GM23338 (cell line): ENCODE data around the gene A3GALT2. TPM values are rescaled to one million over a fixed set of nuclear protein-coding genes. Genes with fewer than 3 reads are reported as not detected.

Source experiments
- ATAC-seq: fragments of 200-7000 bp; cut with Tn5 transposase; 3 replicates; pipeline ENCODE4 v1.9.1; 2020
- DNase-seq: peaks from one replicate; pipeline ENCODE4 v3.0.0-alpha.2; 2015; ENCODE audit warnings: low spot score
- H2AFZ ChIP-seq: fragments of 200-600 bp; sonication (generic); 2 replicates; pipeline ENCODE4 v1.8.0; 2016; ENCODE audit warnings: antibody characterized with exemption, mild to moderate bottlenecking, moderate library complexity
- H3F3A ChIP-seq: fragments of 200-600 bp; sonication (generic); replicated peaks from 2 replicates; pipeline ENCODE4 v1.8.0; 2017; ENCODE audit warnings: antibody characterized with exemption, mixed run types, low read depth
- H3K27ac ChIP-seq: fragments of 200-600 bp; sonication (generic); 2 replicates; pipeline ENCODE4 v1.6.1; 2016; ENCODE audit warnings: low read depth
- H3K27me3 ChIP-seq: fragments of 200-600 bp; sonication (generic); 2 replicates; pipeline ENCODE4 v1.8.0; 2016; ENCODE audit warnings: mild to moderate bottlenecking, mixed run types, moderate library complexity; ENCODE audit not compliant: insufficient read depth
- H3K36me3 ChIP-seq: fragments of 200-600 bp; sonication (generic); 2 replicates; pipeline ENCODE4 v1.8.0; 2016; ENCODE audit warnings: mild to moderate bottlenecking; ENCODE audit not compliant: insufficient read depth
- H3K4me1 ChIP-seq: fragments of 200-600 bp; sonication (generic); 2 replicates; pipeline ENCODE4 v1.8.0; 2016; ENCODE audit warnings: mild to moderate bottlenecking, moderate library complexity; ENCODE audit not compliant: insufficient read depth
- H3K4me2 ChIP-seq: fragments of 200-600 bp; sonication (generic); 2 replicates; pipeline ENCODE4 v1.7.1; 2017; ENCODE audit warnings: mixed run types
- H3K4me3 ChIP-seq: fragments of 200-600 bp; sonication (generic); 2 replicates; pipeline ENCODE4 v1.6.1; 2016; ENCODE audit warnings: mixed run types
- H3K79me2 ChIP-seq: fragments of 200-600 bp; sonication (generic); replicated peaks from 2 replicates; pipeline ENCODE4 v1.8.0; 2017; ENCODE audit warnings: mild to moderate bottlenecking; ENCODE audit not compliant: insufficient read depth
- H3K9me2 ChIP-seq: fragments of 200-600 bp; sonication (generic); 2 replicates; pipeline ENCODE4 v1.8.0; 2017; ENCODE audit not compliant: insufficient read depth
- H4K20me1 ChIP-seq: fragments of 200-600 bp; sonication (generic); replicated peaks from 2 replicates; pipeline ENCODE4 v1.8.0; 2017; ENCODE audit warnings: mild to moderate bottlenecking; ENCODE audit not compliant: insufficient read depth
- H3K27ac Mint-ChIP-seq: 2 replicates; pipeline ENCODE4 v1.8.0; 2020; ENCODE audit warnings: inconsistent platforms, mild to moderate bottlenecking, moderate library complexity, mixed read lengths
- H3K27me3 Mint-ChIP-seq: 3 replicates; pipeline ENCODE4 v1.8.0; 2022; ENCODE audit warnings: low read depth, mild to moderate bottlenecking, moderate library complexity, mixed read lengths, inconsistent platforms; ENCODE audit not compliant: insufficient read depth, poor library complexity
- H3K36me3 Mint-ChIP-seq: 3 replicates; pipeline ENCODE4 v1.8.0; 2021; ENCODE audit warnings: low read depth, mild to moderate bottlenecking, inconsistent platforms, moderate library complexity, mixed read lengths
- H3K4me1 Mint-ChIP-seq: 3 replicates; pipeline ENCODE4 v1.8.0; 2020; ENCODE audit warnings: mild to moderate bottlenecking, inconsistent platforms, mixed read lengths
- H3K4me3 Mint-ChIP-seq: 3 replicates; pipeline ENCODE4 v1.8.0; 2021; ENCODE audit warnings: moderate library complexity, mild to moderate bottlenecking, inconsistent platforms, mixed read lengths
- H3K9me3 Mint-ChIP-seq: 3 replicates; pipeline ENCODE4 v1.8.0; 2020; ENCODE audit warnings: moderate library complexity, mild to moderate bottlenecking, inconsistent platforms, mixed read lengths
- CREB1 ChIP-seq: fragments of 250-450 bp; sonication (Bioruptor Pico); IDR thresholded peaks from 2 replicates; pipeline ENCODE4 v1.5.0; 2020; ENCODE audit warnings: low read depth, mild to moderate bottlenecking, moderate library complexity
- CTCF ChIP-seq, 2 experiments: fragments of 200-600 bp in 1 of 2; sonication (generic) in 1 of 2; conservative IDR thresholded peaks; 2 replicates each; pipeline versions ENCODE4 v1.5.1 to v1.6.1; 2016 to 2017; ENCODE audit warnings: antibody characterized with exemption in 2 of 2, low read depth in 2 of 2, mild to moderate bottlenecking in 2 of 2, moderate library complexity in 1 of 2
- ETS1 ChIP-seq: IDR thresholded peaks from 2 replicates; pipeline ENCODE4 v1.6.1; 2016; ENCODE audit warnings: antibody characterized with exemption
- JUNB ChIP-seq: IDR thresholded peaks from one replicate; pipeline ENCODE4 v1.6.1; 2016; ENCODE audit warnings: antibody characterized with exemption; ENCODE audit not compliant: unreplicated experiment
- POLR2AphosphoS5 ChIP-seq: IDR thresholded peaks from 2 replicates; pipeline ENCODE4 v1.6.1; 2016; ENCODE audit warnings: antibody characterized with exemption, low read depth
- ZNF114 ChIP-seq: fragments of 250-450 bp; sonication (Bioruptor Pico); IDR thresholded peaks from 2 replicates; pipeline ENCODE4 v1.5.0; 2020; ENCODE audit warnings: mild to moderate bottlenecking, moderate library complexity
- ZNF462 ChIP-seq: fragments of 250-450 bp; sonication (Bioruptor Pico); IDR thresholded peaks from 2 replicates; pipeline ENCODE4 v1.5.0; 2020; ENCODE audit warnings: mild to moderate bottlenecking, moderate library complexity
- polyA plus RNA-seq: library from polyadenylated mRNA; unstranded; fragments of >200 nt; fragmentation: Nextera tagmentation; extraction: Ambion mirVana; gene quantifications from 2 replicates; pipeline ENCODE4 v1.2.1, GENCODE V29; 2016
- total RNA-seq: library from RNA; depleted of rRNA; stranded (reverse); fragments of >200 nt; shearing (Covaris generic); gene quantifications from 2 replicates; pipeline ENCODE4 v1.2.3, GENCODE V29; 2014

The A3GALT2 gene
- total and polyA plus RNA-seq, 2 experiments from 2014 or later: not detected

GRCh38 chr1:33295023-33295422, 25.9 kb downstream of the A3GALT2 start (continued):
- no peak for TF ChIP-seq ETS1
- TF ChIP-seq JUNB: no peak
- no peak for TF ChIP-seq CTCF (conservative IDR thresholded peaks at IDR 0.05; ENCODE audit: low read depth in 2 of 2)
- TF ChIP-seq CREB1 (CRISPR knock-in tag): no peak

GRCh38 chr1:33294071-33295010, 26.6 kb downstream of the A3GALT2 start:
- H3K9me2 ChIP-seq: no peaks in the 10 kb centered on the region
- H3K4me3 Mint-ChIP-seq: no peak overlapping the region; the same call in 2 of the 3 replicates
- TF ChIP-seq ZNF114 (CRISPR knock-in tag) (no peak), POLR2AphosphoS5 (no peak), CREB1 (CRISPR knock-in tag) (no peak), ETS1 (no peak), CTCF (conservative IDR thresholded peaks at IDR 0.05; ENCODE audit: low read depth in 2 of 2) (no peak), ZNF462 (CRISPR knock-in tag) (no peak)

More at GRCh38 chr1:33294071-33295010, 26.6 kb downstream of the A3GALT2 start:
- Mint-ChIP-seq H3K36me3 (peaks cover 45% of the 10 kb centered on the region), H3K27me3 (peaks cover 4% of the 10 kb centered on the region), H3K4me1 (peaks cover 6% of the 10 kb centered on the region; the same call in 1 of the 3 replicates), H3K9me3 (no peaks in the 10 kb centered on the region), H3K27ac (no peak overlapping the region)
- Histone ChIP-seq H3K4me2 (no peak overlapping the region), H3K4me1 (no peaks in the 10 kb centered on the region), H3K27me3 (no peaks in the 10 kb centered on the region), H4K20me1 (no peaks in the 10 kb centered on the region; the same call in 1 of the 2 replicates), H3K36me3 (no peaks in the 10 kb centered on the region; the same call in 1 of the 2 replicates), H3F3A (no peaks in the 10 kb centered on the region), H3K4me3 (no peak overlapping the region), H3K79me2 (0 out of 2 replicates have a peak, but pooled peaks cover 3% of the 10 kb centered on the region), H3K27ac (no peak overlapping the region), H2AFZ (no peak overlapping the region)
- DNase-seq (no peak), ATAC-seq (no peak; the same call in 2 of the 3 replicates)
